ENCODE data around the gene LFNG. TPM values are rescaled to one million over a fixed set of nuclear protein-coding genes. Genes with fewer than 3 reads are reported as not detected.
A peak's percentile ranks its signal among the peaks of the same experiment; 100 is the strongest.

The LFNG gene
- total and polyA plus RNA-seq, 9 of the 15 experiments (the other 6 are each of a cell fraction or from before 2014, with no cell fraction given), result 0.03 to 0.89 (median 0.25) TPM; not detected in 1

GRCh38 chr7:2559283-2559950, 39.8 kb downstream of the LFNG start (continued):
- TF ChIP-seq MBD1 (CRISPR knock-in tag; IDR thresholded peaks at IDR 0.05), result no peak
- TF ChIP-seq KLF6 (CRISPR knock-in tag; IDR thresholded peaks at IDR 0.05; ENCODE audit: borderline replicate concordance), result no peak
- TF ChIP-seq ZFX (CRISPR knock-in tag; IDR thresholded peaks at IDR 0.05), result peak; percentile 50
- no peak for TF ChIP-seq TCF3 (CRISPR knock-in tag; IDR thresholded peaks at IDR 0.05)
- no peak for TF ChIP-seq ATF6 (CRISPR knock-in tag; IDR thresholded peaks at IDR 0.05)
- TF ChIP-seq NR2C2 (CRISPR knock-in tag; IDR thresholded peaks at IDR 0.05), result no peak
- no peak; the same call in 1 of the 2 replicates for TF ChIP-seq NR2C2 (tag; IDR thresholded peaks at IDR 0.05)
- no peak for TF ChIP-seq SMAD2 (IDR thresholded peaks at IDR 0.05; ENCODE audit: low read depth, low read length)
- TF ChIP-seq FOSL1 (tag; conservative IDR thresholded peaks at IDR 0.05), result no peak
- TF ChIP-seq SIN3B (IDR thresholded peaks at IDR 0.05; ENCODE audit: low read depth), result no peak
- TF ChIP-seq ETS2 (tag; IDR thresholded peaks at IDR 0.05; ENCODE audit: borderline replicate concordance, poor library complexity, severe bottlenecking), result no peak
- 0 out of 2 replicates have a peak, but pooled peaks have one; percentile 22 for TF ChIP-seq ZNF592 (IDR thresholded peaks at IDR 0.05)
- TF ChIP-seq RNF2 (IDR thresholded peaks at IDR 0.05), result no peak
- TF ChIP-seq ELK1 (CRISPR knock-in tag; IDR thresholded peaks at IDR 0.05), result no peak
- TF ChIP-seq ZNF23 (CRISPR knock-in tag; IDR thresholded peaks at IDR 0.05), result no peak
- no peak for TF ChIP-seq TGIF2 (CRISPR knock-in tag; IDR thresholded peaks at IDR 0.05)
- peak; percentile 69; the same call in 1 of the 2 replicates for TF ChIP-seq ETS1 (conservative IDR thresholded peaks at IDR 0.05; ENCODE audit: control insufficient read depth, low read depth, low read length)
